HG02571 (cell line): ENCODE results near the gene POU2AF1.

Source experiments
- ATAC-seq: cut with Tn5 transposase; IDR thresholded peaks from one replicate; pipeline ENCODE4 v1.9.1; 2021; ENCODE audit warnings: mild to moderate bottlenecking, moderate library complexity; ENCODE audit not compliant: unreplicated experiment

POU2AF1 gene

GRCh38 chr11:111349191-111349695, 29.8 kb downstream of the POU2AF1 start:
- no peak for ATAC-seq

DNA sequence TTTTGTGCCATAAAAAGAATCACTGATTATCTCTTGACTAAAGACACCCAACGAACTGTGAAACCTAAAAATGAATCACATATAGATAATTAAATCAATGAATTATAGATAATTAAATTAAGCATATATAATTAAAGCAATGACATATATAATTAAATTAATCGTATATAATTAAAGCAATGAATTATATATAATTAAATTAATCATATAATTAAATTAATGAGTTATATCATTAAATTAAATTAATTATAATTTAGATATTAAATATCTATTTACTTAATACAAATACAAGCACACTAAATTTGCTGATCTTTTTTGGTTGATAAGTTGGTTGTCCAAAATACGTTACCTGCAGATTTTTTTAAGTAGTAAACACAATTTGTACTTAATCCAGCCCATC, 30.9 kb downstream of the POU2AF1 start:
- ATAC-seq: no peak

- no peak for ATAC-seq
These were observed 31.4 kb downstream of the POU2AF1 start for GRCh38 chr11:111347723-111348115.

GRCh38 chr11:111347002-111347722, 31.9 kb downstream of the POU2AF1 start:
- no peak for ATAC-seq

DNA sequence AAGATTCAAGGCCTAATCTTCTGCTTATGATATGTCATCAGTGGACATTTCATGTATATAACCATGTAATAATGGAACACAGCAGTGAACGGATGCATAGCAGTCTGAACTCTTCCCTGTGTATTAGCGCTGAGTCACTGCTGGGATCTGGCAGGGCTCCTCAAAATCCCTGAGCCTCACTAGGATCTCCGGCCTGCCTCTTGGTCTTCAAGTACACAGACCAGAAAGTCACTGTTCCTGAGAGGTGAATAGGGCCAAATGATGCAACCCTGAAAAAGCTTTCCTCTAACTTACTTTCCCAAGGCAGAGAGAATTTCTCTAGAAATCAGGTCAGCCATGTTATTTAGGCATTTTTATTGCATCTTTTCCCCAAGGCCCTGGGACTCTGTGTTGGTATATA, 35.0 kb downstream of the POU2AF1 start:
- no peak for ATAC-seq

- no peak for ATAC-seq
These were observed 36.7 kb downstream of the POU2AF1 start for GRCh38 chr11:111342329-111342728.

- ATAC-seq: no peak
These were observed 39.2 kb downstream of the POU2AF1 start for GRCh38 chr11:111339758-111340388.

- no peak for ATAC-seq
These were observed 42.4 kb downstream of the POU2AF1 start for GRCh38 chr11:111336582-111337256.

- no peak for ATAC-seq
These were observed 43.0 kb downstream of the POU2AF1 start for GRCh38 chr11:111336062-111336461.

DNA sequence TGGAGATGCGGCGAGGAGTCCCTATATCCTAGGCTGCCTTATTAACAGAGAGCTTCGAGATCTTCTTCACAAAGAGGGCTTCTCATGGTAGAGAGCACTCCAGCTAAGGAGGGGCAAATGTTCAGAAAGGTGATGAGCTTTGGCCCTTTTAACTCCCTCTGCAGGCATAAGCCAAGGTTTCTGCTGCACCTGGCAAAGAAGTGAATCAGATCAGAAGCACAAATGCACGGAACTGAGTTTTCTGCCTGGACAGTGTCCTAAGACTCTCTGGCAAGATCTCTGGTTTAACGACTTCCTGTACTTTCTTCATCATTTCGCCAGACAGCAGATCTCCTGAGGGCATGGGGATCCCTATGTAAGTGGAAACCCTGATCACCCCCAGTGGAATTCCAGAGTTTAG, 43.5 kb downstream of the POU2AF1 start:
- no peak for ATAC-seq

GRCh38 chr11:111334532-111335502, 44.3 kb downstream of the POU2AF1 start:
- no peak for ATAC-seq

- no peak for ATAC-seq
These were observed 47.2 kb downstream of the POU2AF1 start for GRCh38 chr11:111331711-111332479.

GRCh38 chr11:111330234-111330893, 48.7 kb downstream of the POU2AF1 start:
- ATAC-seq: no peak

DNA sequence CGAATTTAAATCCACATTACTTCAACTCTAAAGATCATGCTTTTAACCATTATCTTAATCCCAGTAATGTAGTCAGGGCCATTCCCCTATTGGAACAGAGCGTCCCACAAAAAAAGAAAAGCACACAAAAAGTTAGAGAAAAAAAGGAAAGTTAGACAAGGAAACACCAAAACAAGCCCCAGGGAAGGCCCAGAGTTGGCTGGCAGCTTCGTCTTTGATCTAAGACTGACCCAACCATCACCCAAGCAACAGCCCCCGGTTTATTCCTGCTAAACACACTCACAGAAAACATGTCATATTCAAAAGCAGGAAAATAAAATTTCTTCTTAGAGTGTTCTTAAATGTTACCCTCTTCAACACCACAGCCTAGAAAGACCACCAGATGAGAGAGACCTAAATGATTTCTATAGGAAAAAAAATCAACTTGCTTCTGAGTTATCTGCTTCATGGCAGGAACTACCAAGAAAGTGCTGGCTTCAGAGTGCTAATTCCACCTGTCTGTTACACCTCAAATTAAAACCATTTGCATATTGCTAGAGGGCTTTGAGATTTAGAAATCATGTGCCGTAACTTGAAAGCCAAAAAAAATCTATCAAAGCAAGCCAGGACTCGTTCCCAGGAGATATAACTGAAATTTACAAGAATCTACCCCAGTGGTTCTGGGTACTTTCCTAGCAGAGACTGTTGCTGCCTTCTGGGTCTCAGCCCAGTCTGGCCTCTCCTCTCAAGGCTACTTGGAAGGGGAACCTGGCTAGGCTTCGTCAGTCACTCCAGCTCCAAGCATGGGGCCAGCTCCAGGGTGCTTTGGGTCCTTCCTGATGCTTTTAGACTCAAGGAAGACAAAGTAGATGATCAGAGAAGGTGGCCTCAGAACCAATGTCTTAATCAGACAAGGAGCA, 49.5 kb downstream of the POU2AF1 start:
- no peak for ATAC-seq

- no peak for ATAC-seq
These were observed 51.0 kb downstream of the POU2AF1 start for GRCh38 chr11:111327908-111328624.

DNA sequence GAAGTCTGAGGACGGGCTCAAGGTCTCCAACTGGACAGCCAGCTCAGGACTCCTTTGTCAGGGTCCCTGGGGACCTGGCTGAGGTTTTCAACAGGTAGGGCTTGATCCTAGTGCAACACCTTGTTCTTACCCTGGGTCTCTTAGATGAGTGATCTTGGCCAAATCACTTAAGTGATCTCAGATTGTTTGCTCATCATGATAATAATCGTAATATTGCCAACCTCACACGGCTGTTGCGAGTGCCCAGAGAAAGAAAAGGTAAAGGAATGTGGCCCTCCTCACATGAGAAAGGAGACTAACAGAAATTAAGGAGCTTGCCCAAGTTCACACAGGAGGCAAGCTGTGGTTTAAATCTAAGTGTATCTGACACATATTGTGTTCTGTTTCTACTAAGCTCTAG, 52.3 kb downstream of the POU2AF1 start:
- ATAC-seq: no peak

DNA sequence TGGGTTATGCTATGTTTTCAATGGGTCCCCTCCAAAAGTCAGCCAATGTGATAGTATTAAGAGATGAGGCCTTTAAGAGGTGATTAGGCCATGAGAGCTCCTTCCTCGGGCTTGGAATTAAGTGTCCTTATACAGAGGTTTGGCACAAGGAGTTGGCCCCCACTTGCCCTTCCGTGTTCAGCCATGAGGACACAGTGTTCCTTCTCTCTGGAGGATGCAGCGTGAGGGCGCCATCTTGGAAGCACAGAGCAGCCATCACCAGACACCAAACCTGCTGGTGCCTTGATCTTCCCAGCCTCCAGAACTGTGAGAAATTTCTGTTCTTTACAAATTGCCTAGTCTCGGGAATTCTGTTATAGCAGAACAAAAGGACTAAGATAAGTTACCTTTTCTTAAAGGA, 53.8 kb downstream of the POU2AF1 start:
- no peak for ATAC-seq

DNA sequence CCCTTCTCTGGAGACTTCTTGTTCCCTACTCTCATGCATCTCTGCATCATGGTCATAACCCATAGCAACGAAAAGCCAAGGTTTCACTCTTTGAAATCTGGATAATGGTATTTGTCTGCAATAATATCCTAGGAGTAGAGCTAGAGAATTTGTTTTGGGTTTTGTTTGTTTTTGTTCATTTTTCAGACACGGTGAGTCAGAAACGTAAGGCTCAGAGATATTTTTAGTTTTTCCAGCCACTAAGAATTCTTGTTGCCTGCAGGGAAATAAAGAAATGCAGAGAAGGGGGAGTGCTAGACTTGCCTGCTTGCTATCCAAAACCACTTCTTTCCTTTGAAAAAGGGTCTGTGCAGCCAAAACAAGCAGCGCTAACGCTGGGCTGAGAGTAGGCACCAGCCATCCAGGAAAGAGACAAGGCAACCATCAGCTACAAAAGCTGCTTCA, 54.8 kb downstream of the POU2AF1 start:
- no peak for ATAC-seq
